Stimulated activated CD4-positive, alpha-beta T cell treated with anti-CD3 and anti-CD28 coated beads, Interleukin-12 subunit alpha, Interleukin-12 subunit beta, amount 100 ng/mL, for 48 hours (primary cell): ENCODE results near the gene ATRX.

Experiments
- DNase-seq, 3 donors: peaks; one replicate each; pipeline ENCODE4 v3.0.0-alpha.2; 2020; ENCODE audit warnings: low read depth in 2 of 3, low spot score in 1 of 3

Gene ATRX

GRCh38 chrX:77493677-77494553, 292.1 kb downstream of the ATRX start:
- DNase-seq, result no peak

DNA sequence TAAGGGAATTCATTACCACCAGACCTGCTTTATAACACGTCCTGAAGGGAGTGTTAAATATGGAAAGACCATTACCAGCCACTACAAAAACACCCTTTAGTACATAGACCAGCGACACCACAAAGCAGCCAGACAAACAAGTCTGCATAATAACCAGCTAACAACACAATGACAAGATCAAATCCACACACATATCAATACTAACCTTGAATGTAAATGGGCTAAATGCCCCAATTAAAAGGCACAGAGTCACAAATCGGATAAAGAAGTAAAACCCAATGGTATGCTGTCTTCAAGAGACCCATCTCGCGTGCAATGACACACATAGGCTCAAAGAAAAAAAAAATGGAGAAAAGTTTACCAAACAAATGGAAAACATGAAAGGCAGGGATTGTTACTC, 302.0 kb downstream of the ATRX start:
- DNase-seq, result no peak

- no peak for DNase-seq
Measured at GRCh38 chrX:77455437-77455836, 330.6 kb downstream of the ATRX start.
